ENCODE data around the gene C10orf95. TPM values are rescaled to one million over a fixed set of nuclear protein-coding genes. Genes with fewer than 3 reads are reported as not detected.

Gene C10orf95
- total and polyA plus RNA-seq, 2 experiments from 2014 or later: 0.69 to 1.1 TPM

DNA sequence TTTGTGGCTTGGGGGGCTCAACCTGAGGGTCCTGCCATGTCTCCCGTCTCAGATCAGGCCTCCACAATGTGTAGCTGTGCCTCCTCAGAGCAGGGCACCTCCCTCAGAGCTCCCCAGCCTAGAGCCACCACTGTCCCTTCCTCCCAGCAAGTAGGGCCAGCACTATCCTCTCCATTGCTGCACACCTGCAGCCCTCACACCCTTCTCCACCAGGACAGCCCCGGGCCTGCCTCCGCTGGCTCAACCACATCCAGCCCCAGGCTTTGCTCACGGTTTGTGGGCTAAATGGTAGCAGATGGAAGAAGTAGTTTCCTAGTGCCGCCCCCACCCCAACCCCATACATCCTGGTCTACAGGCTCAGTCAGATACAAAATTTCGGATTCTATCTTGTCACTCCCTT lies 45.7 kb downstream of the C10orf95 start (continued):
- TF ChIP-seq, protein P1, sequence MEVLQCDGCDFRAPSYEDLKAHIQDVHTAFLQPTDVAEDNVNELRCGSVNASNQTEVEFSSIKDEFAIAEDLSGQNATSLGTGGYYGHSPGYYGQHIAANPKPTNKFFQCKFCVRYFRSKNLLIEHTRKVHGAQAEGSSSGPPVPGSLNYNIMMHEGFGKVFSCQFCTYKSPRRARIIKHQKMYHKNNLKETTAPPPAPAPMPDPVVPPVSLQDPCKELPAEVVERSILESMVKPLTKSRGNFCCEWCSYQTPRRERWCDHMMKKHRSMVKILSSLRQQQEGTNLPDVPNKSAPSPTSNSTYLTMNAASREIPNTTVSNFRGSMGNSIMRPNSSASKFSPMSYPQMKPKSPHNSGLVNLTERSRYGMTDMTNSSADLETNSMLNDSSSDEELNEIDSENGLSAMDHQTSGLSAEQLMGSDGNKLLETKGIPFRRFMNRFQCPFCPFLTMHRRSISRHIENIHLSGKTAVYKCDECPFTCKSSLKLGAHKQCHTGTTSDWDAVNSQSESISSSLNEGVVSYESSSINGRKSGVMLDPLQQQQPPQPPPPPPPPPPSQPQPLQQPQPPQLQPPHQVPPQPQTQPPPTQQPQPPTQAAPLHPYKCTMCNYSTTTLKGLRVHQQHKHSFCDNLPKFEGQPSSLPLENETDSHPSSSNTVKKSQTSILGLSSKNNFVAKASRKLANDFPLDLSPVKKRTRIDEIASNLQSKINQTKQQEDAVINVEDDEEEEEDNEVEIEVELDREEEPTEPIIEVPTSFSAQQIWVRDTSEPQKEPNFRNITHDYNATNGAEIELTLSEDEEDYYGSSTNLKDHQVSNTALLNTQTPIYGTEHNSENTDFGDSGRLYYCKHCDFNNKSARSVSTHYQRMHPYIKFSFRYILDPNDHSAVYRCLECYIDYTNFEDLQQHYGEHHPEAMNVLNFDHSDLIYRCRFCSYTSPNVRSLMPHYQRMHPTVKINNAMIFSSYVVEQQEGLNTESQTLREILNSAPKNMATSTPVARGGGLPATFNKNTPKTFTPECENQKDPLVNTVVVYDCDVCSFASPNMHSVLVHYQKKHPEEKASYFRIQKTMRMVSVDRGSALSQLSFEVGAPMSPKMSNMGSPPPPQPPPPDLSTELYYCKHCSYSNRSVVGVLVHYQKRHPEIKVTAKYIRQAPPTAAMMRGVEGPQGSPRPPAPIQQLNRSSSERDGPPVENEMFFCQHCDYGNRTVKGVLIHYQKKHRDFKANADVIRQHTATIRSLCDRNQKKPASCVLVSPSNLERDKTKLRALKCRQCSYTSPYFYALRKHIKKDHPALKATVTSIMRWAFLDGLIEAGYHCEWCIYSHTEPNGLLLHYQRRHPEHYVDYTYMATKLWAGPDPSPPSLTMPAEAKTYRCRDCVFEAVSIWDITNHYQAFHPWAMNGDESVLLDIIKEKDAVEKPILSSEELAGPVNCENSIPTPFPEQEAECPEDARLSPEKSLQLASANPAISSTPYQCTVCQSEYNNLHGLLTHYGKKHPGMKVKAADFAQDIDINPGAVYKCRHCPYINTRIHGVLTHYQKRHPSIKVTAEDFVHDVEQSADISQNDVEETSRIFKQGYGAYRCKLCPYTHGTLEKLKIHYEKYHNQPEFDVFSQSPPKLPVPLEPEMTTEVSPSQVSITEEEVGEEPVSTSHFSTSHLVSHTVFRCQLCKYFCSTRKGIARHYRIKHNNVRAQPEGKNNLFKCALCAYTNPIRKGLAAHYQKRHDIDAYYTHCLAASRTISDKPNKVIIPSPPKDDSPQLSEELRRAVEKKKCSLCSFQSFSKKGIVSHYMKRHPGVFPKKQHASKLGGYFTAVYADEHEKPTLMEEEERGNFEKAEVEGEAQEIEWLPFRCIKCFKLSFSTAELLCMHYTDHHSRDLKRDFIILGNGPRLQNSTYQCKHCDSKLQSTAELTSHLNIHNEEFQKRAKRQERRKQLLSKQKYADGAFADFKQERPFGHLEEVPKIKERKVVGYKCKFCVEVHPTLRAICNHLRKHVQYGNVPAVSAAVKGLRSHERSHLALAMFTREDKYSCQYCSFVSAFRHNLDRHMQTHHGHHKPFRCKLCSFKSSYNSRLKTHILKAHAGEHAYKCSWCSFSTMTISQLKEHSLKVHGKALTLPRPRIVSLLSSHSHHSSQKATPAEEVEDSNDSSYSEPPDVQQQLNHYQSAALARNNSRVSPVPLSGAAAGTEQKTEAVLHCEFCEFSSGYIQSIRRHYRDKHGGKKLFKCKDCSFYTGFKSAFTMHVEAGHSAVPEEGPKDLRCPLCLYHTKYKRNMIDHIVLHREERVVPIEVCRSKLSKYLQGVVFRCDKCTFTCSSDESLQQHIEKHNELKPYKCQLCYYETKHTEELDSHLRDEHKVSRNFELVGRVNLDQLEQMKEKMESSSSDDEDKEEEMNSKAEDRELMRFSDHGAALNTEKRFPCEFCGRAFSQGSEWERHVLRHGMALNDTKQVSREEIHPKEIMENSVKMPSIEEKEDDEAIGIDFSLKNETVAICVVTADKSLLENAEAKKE (CRISPR knock-in tag; IDR thresholded peaks at IDR 0.05): no peak
- no peak for TF ChIP-seq ZNF331 (CRISPR knock-in tag; IDR thresholded peaks at IDR 0.05; ENCODE audit: low read depth)
- TF ChIP-seq, protein P2, sequence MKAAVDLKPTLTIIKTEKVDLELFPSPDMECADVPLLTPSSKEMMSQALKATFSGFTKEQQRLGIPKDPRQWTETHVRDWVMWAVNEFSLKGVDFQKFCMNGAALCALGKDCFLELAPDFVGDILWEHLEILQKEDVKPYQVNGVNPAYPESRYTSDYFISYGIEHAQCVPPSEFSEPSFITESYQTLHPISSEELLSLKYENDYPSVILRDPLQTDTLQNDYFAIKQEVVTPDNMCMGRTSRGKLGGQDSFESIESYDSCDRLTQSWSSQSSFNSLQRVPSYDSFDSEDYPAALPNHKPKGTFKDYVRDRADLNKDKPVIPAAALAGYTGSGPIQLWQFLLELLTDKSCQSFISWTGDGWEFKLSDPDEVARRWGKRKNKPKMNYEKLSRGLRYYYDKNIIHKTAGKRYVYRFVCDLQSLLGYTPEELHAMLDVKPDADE (IDR thresholded peaks at IDR 0.05): no peak
- no peak for TF ChIP-seq JUNB (IDR thresholded peaks at IDR 0.05; ENCODE audit: unreplicated experiment)
- no peak for TF ChIP-seq STAT1 (IDR thresholded peaks at IDR 0.05; ENCODE audit: unreplicated experiment)
- TF ChIP-seq CREB1 (CRISPR knock-in tag; IDR thresholded peaks at IDR 0.05; ENCODE audit: low read depth): no peak
- no peak for TF ChIP-seq EZH2 (IDR thresholded peaks at IDR 0.05; ENCODE audit: low read depth, unreplicated experiment)
- TF ChIP-seq, protein P3, sequence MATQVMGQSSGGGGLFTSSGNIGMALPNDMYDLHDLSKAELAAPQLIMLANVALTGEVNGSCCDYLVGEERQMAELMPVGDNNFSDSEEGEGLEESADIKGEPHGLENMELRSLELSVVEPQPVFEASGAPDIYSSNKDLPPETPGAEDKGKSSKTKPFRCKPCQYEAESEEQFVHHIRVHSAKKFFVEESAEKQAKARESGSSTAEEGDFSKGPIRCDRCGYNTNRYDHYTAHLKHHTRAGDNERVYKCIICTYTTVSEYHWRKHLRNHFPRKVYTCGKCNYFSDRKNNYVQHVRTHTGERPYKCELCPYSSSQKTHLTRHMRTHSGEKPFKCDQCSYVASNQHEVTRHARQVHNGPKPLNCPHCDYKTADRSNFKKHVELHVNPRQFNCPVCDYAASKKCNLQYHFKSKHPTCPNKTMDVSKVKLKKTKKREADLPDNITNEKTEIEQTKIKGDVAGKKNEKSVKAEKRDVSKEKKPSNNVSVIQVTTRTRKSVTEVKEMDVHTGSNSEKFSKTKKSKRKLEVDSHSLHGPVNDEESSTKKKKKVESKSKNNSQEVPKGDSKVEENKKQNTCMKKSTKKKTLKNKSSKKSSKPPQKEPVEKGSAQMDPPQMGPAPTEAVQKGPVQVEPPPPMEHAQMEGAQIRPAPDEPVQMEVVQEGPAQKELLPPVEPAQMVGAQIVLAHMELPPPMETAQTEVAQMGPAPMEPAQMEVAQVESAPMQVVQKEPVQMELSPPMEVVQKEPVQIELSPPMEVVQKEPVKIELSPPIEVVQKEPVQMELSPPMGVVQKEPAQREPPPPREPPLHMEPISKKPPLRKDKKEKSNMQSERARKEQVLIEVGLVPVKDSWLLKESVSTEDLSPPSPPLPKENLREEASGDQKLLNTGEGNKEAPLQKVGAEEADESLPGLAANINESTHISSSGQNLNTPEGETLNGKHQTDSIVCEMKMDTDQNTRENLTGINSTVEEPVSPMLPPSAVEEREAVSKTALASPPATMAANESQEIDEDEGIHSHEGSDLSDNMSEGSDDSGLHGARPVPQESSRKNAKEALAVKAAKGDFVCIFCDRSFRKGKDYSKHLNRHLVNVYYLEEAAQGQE (IDR thresholded peaks at IDR 0.05; ENCODE audit: unreplicated experiment): no peak
- no peak for TF ChIP-seq EZH2phosphoT487 (IDR thresholded peaks at IDR 0.05; ENCODE audit: unreplicated experiment)
- no peak for TF ChIP-seq POLR2AphosphoS5 (IDR thresholded peaks at IDR 0.05; ENCODE audit: low read depth)
